Measurements from ENCODE around the gene OCA2.

Gene OCA2

GRCh38 chr15:28066231-28066630 lies 32.9 kb downstream of the OCA2 start:
- Histone ChIP-seq H3K9me3 (ENCODE audit: insufficient read depth, low read length) (peaks cover 16% of the 10 kb centered on the region; the same call in 1 of the 2 replicates), H3K36me3 (ENCODE audit: insufficient read depth, insufficient read length, low read length) (no peaks in the 10 kb centered on the region), H3K4me3 (ENCODE audit: insufficient read length, low read depth) (no peak overlapping the region), H3K4me1 (ENCODE audit: insufficient read depth, insufficient read length) (no peaks in the 10 kb centered on the region), H3K9ac (ENCODE audit: insufficient read length, low read depth) (no peak overlapping the region), H3K27me3 (ENCODE audit: insufficient read depth, insufficient read length) (no peaks in the 10 kb centered on the region)
- DNase-seq (ENCODE audit: low read depth, low spot score) = no peak
- no peak for TF ChIP-seq YY1 (IDR thresholded peaks at IDR 0.05; ENCODE audit: insufficient read depth, insufficient read length)
- no peak for TF ChIP-seq SUZ12 (IDR thresholded peaks at IDR 0.05; ENCODE audit: extremely low read depth, insufficient read depth, insufficient read length)
- TF ChIP-seq ZNF274 (IDR thresholded peaks at IDR 0.05; ENCODE audit: low read depth, low read length) = no peak

- H3K4me1 ChIP-seq (ENCODE audit: insufficient read depth, insufficient read length) = no peaks in the 10 kb centered on the region
- DNase-seq (ENCODE audit: low read depth, low spot score) = no peak
- H3K36me3 ChIP-seq (ENCODE audit: insufficient read depth, insufficient read length, low read length) = no peaks in the 10 kb centered on the region
- H3K27me3 ChIP-seq (ENCODE audit: insufficient read depth, insufficient read length) = no peaks in the 10 kb centered on the region
- TF ChIP-seq SUZ12 (IDR thresholded peaks at IDR 0.05; ENCODE audit: extremely low read depth, insufficient read depth, insufficient read length) = no peak
- TF ChIP-seq YY1 (IDR thresholded peaks at IDR 0.05; ENCODE audit: insufficient read depth, insufficient read length) = no peak
- TF ChIP-seq ZNF274 (IDR thresholded peaks at IDR 0.05; ENCODE audit: low read depth, low read length) = no peak
- no peak overlapping the region for H3K9ac ChIP-seq (ENCODE audit: insufficient read length, low read depth)
- H3K4me3 ChIP-seq (ENCODE audit: insufficient read length, low read depth) = no peak overlapping the region
- peaks cover 14% of the 10 kb centered on the region; the same call in 1 of the 2 replicates for H3K9me3 ChIP-seq (ENCODE audit: insufficient read depth, low read length)
Measured at GRCh38 chr15:28060005-28060404, 39.1 kb downstream of the OCA2 start.

- no peak for TF ChIP-seq YY1 (IDR thresholded peaks at IDR 0.05; ENCODE audit: insufficient read depth, insufficient read length)
- TF ChIP-seq SUZ12 (IDR thresholded peaks at IDR 0.05; ENCODE audit: extremely low read depth, insufficient read depth, insufficient read length) = no peak
- no peak for TF ChIP-seq ZNF274 (IDR thresholded peaks at IDR 0.05; ENCODE audit: low read depth, low read length)
- H3K27me3 ChIP-seq (ENCODE audit: insufficient read depth, insufficient read length) = no peaks in the 10 kb centered on the region
- H3K4me1 ChIP-seq (ENCODE audit: insufficient read depth, insufficient read length) = no peaks in the 10 kb centered on the region
- peaks cover 10% of the 10 kb centered on the region; the same call in 1 of the 2 replicates for H3K9me3 ChIP-seq (ENCODE audit: insufficient read depth, low read length)
- H3K36me3 ChIP-seq (ENCODE audit: insufficient read depth, insufficient read length, low read length) = no peaks in the 10 kb centered on the region
- DNase-seq (ENCODE audit: low read depth, low spot score) = no peak
- no peak overlapping the region for H3K9ac ChIP-seq (ENCODE audit: insufficient read length, low read depth)
- no peak overlapping the region for H3K4me3 ChIP-seq (ENCODE audit: insufficient read length, low read depth)
Measured at GRCh38 chr15:28058082-28058481, 41.0 kb downstream of the OCA2 start.

- Histone ChIP-seq H3K9me3 (ENCODE audit: insufficient read depth, low read length) (no peaks in the 10 kb centered on the region), H3K36me3 (ENCODE audit: insufficient read depth, insufficient read length, low read length) (no peaks in the 10 kb centered on the region), H3K27me3 (ENCODE audit: insufficient read depth, insufficient read length) (no peaks in the 10 kb centered on the region), H3K4me1 (ENCODE audit: insufficient read depth, insufficient read length) (no peaks in the 10 kb centered on the region), H3K4me3 (ENCODE audit: insufficient read length, low read depth) (no peak overlapping the region), H3K9ac (ENCODE audit: insufficient read length, low read depth) (no peak overlapping the region)
- no peak for TF ChIP-seq ZNF274 (IDR thresholded peaks at IDR 0.05; ENCODE audit: low read depth, low read length)
- TF ChIP-seq YY1 (IDR thresholded peaks at IDR 0.05; ENCODE audit: insufficient read depth, insufficient read length) = no peak
- TF ChIP-seq SUZ12 (IDR thresholded peaks at IDR 0.05; ENCODE audit: extremely low read depth, insufficient read depth, insufficient read length) = no peak
- no peak for DNase-seq (ENCODE audit: low read depth, low spot score)
Measured at GRCh38 chr15:28051955-28052633, 47.0 kb downstream of the OCA2 start.

- Histone ChIP-seq H3K9me3 (ENCODE audit: insufficient read depth, low read length) (no peaks in the 10 kb centered on the region), H3K27me3 (ENCODE audit: insufficient read depth, insufficient read length) (no peaks in the 10 kb centered on the region), H3K4me1 (ENCODE audit: insufficient read depth, insufficient read length) (no peaks in the 10 kb centered on the region), H3K36me3 (ENCODE audit: insufficient read depth, insufficient read length, low read length) (no peaks in the 10 kb centered on the region), H3K9ac (ENCODE audit: insufficient read length, low read depth) (no peak overlapping the region), H3K4me3 (ENCODE audit: insufficient read length, low read depth) (no peak overlapping the region)
- no peak for DNase-seq (ENCODE audit: low read depth, low spot score)
- no peak for TF ChIP-seq SUZ12 (IDR thresholded peaks at IDR 0.05; ENCODE audit: extremely low read depth, insufficient read depth, insufficient read length)
- no peak for TF ChIP-seq YY1 (IDR thresholded peaks at IDR 0.05; ENCODE audit: insufficient read depth, insufficient read length)
- no peak for TF ChIP-seq ZNF274 (IDR thresholded peaks at IDR 0.05; ENCODE audit: low read depth, low read length)
Measured at GRCh38 chr15:28049581-28049980, 49.5 kb downstream of the OCA2 start.

- Histone ChIP-seq H3K9ac (ENCODE audit: insufficient read length, low read depth) (no peak overlapping the region), H3K9me3 (ENCODE audit: insufficient read depth, low read length) (no peaks in the 10 kb centered on the region), H3K27me3 (ENCODE audit: insufficient read depth, insufficient read length) (no peaks in the 10 kb centered on the region), H3K36me3 (ENCODE audit: insufficient read depth, insufficient read length, low read length) (no peaks in the 10 kb centered on the region), H3K4me1 (ENCODE audit: insufficient read depth, insufficient read length) (no peaks in the 10 kb centered on the region), H3K4me3 (ENCODE audit: insufficient read length, low read depth) (no peak overlapping the region)
- TF ChIP-seq ZNF274 (IDR thresholded peaks at IDR 0.05; ENCODE audit: low read depth, low read length) (no peak), YY1 (IDR thresholded peaks at IDR 0.05; ENCODE audit: insufficient read depth, insufficient read length) (no peak), SUZ12 (IDR thresholded peaks at IDR 0.05; ENCODE audit: extremely low read depth, insufficient read depth, insufficient read length) (no peak)
- no peak for DNase-seq (ENCODE audit: low read depth, low spot score)
Measured at GRCh38 chr15:28047277-28047676, 51.8 kb downstream of the OCA2 start.

GRCh38 chr15:28044121-28044672 lies 54.9 kb downstream of the OCA2 start:
- H3K36me3 ChIP-seq (ENCODE audit: insufficient read depth, insufficient read length, low read length) = no peaks in the 10 kb centered on the region
- H3K4me1 ChIP-seq (ENCODE audit: insufficient read depth, insufficient read length) = no peaks in the 10 kb centered on the region
- H3K27me3 ChIP-seq (ENCODE audit: insufficient read depth, insufficient read length) = no peaks in the 10 kb centered on the region
- TF ChIP-seq YY1 (IDR thresholded peaks at IDR 0.05; ENCODE audit: insufficient read depth, insufficient read length) (no peak), ZNF274 (IDR thresholded peaks at IDR 0.05; ENCODE audit: low read depth, low read length) (no peak), SUZ12 (IDR thresholded peaks at IDR 0.05; ENCODE audit: extremely low read depth, insufficient read depth, insufficient read length) (no peak)
- H3K4me3 ChIP-seq (ENCODE audit: insufficient read length, low read depth) = no peak overlapping the region
- no peak for DNase-seq (ENCODE audit: low read depth, low spot score)
- no peaks in the 10 kb centered on the region for H3K9me3 ChIP-seq (ENCODE audit: insufficient read depth, low read length)
- H3K9ac ChIP-seq (ENCODE audit: insufficient read length, low read depth) = no peak overlapping the region

All from NT2/D1 (cell line).